Measurements from ENCODE around the gene PDLIM7. TPM values are rescaled to one million over a fixed set of nuclear protein-coding genes. Genes with fewer than 3 reads are reported as not detected.

The PDLIM7 gene
- total RNA-seq, 1 donor from 2014 or later = 38.7 TPM

DNA sequence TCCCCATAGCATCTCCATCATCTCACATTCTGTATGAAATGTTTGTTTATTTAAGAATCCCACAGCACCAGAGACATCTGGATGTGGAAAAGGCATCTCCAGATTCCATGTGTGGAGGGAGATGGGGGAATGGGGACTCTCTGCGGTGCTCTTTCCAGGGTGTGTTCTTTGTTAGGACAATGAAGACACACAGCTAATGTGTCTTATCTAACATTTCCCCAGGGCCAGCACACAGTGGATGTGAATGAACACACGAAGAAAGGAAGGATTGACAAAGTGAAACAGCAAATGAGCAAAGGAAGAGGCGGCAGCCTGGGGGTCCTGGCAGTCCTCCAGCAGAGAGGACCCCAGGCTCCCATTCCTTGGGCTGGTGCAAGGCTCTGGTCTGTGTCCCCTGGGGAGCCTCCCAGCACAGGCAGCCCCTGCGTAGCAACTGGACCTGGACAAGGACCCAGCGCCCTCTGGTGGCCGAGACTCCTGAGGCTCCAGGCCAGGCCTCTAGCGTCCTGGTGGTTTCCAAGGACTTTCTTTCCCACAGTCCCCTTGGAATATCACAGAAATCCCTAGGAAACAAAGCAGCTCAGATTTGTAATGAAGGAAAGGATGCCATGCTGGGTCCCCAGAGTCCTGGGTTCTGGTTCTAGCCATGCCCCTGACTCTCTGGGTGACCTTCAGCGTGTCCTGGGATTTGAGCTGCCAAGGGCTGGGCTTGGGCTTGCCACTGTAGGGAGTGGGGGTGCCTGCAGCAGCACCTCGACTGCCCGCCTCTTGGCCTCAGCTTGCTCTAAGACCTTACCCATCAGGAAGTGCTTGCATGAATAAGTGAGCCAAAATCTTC is 3.5 kb upstream of the PDLIM7 start:
- Mint-ChIP-seq H3K27me3 (ENCODE audit: insufficient read depth, low read depth) (peaks cover 17% of the 10 kb centered on the region), H3K27ac (peak overlapping the region; percentile 95), H3K9me3 (no peaks in the 10 kb centered on the region), H3K4me3 (peak overlapping the region; percentile 65), H3K4me1 (peaks cover 46% of the 10 kb centered on the region), H3K36me3 (no peaks in the 10 kb centered on the region)
- Histone ChIP-seq H3F3A (ENCODE audit: low read depth) (peaks cover 21% of the 10 kb centered on the region), H3K9ac (no peak overlapping the region), H3K4me1 (peaks cover 20% of the 10 kb centered on the region), H3K4me2 (no peak overlapping the region), H3K27ac (no peak overlapping the region), H3K4me3 (no peak overlapping the region), H3K27me3 (peaks cover 21% of the 10 kb centered on the region), H3K36me3 (no peaks in the 10 kb centered on the region), H3K79me2 (ENCODE audit: low read depth) (peaks cover 6% of the 10 kb centered on the region), H4K20me1 (ENCODE audit: low read depth) (no peaks in the 10 kb centered on the region), H2AFZ (replicated peaks) (peak overlapping the region; percentile 85), H3K9me3 (ENCODE audit: low read depth) (no peaks in the 10 kb centered on the region)
- peak; percentile 95 for DNase-seq (ENCODE audit: low spot score)
- TF ChIP-seq, protein P1, sequence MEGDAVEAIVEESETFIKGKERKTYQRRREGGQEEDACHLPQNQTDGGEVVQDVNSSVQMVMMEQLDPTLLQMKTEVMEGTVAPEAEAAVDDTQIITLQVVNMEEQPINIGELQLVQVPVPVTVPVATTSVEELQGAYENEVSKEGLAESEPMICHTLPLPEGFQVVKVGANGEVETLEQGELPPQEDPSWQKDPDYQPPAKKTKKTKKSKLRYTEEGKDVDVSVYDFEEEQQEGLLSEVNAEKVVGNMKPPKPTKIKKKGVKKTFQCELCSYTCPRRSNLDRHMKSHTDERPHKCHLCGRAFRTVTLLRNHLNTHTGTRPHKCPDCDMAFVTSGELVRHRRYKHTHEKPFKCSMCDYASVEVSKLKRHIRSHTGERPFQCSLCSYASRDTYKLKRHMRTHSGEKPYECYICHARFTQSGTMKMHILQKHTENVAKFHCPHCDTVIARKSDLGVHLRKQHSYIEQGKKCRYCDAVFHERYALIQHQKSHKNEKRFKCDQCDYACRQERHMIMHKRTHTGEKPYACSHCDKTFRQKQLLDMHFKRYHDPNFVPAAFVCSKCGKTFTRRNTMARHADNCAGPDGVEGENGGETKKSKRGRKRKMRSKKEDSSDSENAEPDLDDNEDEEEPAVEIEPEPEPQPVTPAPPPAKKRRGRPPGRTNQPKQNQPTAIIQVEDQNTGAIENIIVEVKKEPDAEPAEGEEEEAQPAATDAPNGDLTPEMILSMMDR (IDR thresholded peaks at IDR 0.05) = peak; percentile 96
- TF ChIP-seq EZH2 (IDR thresholded peaks at IDR 0.05) (no peak), EZH2phosphoT487 (IDR thresholded peaks at IDR 0.05) (no peak)

DNA sequence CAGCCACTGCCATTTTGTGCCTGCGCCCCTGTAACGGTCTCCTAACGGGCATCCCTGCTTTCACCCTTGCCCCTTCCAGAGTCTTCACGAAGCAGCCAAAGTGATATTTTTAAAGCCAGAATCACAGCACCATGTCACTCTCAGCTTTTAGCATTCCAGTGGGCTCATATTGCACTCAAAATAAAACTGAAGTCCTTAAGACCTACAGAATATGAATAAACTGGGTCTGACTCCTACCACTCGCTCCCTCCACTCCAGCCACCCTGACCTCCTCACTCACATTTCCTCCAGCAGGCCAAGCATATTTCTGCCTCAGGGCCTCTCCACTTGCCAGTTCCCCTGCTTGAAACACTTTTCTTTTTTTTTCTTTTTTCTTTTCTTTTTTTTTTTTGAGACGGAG is 2.4 kb upstream of the PDLIM7 start:
- no peak overlapping the region for H3K27ac ChIP-seq
- no peaks in the 10 kb centered on the region for H3K36me3 ChIP-seq
- Mint-ChIP-seq H3K4me1 (peaks cover 55% of the 10 kb centered on the region), H3K27ac (peak overlapping the region; percentile 81), H3K27me3 (ENCODE audit: insufficient read depth, low read depth) (peaks cover 19% of the 10 kb centered on the region), H3K9me3 (no peaks in the 10 kb centered on the region), H3K36me3 (no peaks in the 10 kb centered on the region), H3K4me3 (peak overlapping the region; percentile 14)
- peaks cover 31% of the 10 kb centered on the region for H3K4me1 ChIP-seq
- H3F3A ChIP-seq (ENCODE audit: low read depth) = peaks cover 28% of the 10 kb centered on the region
- H3K79me2 ChIP-seq (ENCODE audit: low read depth) = peaks cover 14% of the 10 kb centered on the region
- TF ChIP-seq, protein P1 (IDR thresholded peaks at IDR 0.05) = no peak
- TF ChIP-seq EZH2 (IDR thresholded peaks at IDR 0.05) = no peak
- TF ChIP-seq EZH2phosphoT487 (IDR thresholded peaks at IDR 0.05) = no peak
- no peak overlapping the region for H3K4me2 ChIP-seq
- peaks cover 21% of the 10 kb centered on the region for H3K27me3 ChIP-seq
- peaks cover 5% of the 10 kb centered on the region for H4K20me1 ChIP-seq (ENCODE audit: low read depth)
- no peak overlapping the region for H2AFZ ChIP-seq (replicated peaks)
- H3K4me3 ChIP-seq = no peak overlapping the region
- DNase-seq (ENCODE audit: low spot score) = no peak
- no peak overlapping the region for H3K9ac ChIP-seq
- H3K9me3 ChIP-seq (ENCODE audit: low read depth) = no peaks in the 10 kb centered on the region

DNA sequence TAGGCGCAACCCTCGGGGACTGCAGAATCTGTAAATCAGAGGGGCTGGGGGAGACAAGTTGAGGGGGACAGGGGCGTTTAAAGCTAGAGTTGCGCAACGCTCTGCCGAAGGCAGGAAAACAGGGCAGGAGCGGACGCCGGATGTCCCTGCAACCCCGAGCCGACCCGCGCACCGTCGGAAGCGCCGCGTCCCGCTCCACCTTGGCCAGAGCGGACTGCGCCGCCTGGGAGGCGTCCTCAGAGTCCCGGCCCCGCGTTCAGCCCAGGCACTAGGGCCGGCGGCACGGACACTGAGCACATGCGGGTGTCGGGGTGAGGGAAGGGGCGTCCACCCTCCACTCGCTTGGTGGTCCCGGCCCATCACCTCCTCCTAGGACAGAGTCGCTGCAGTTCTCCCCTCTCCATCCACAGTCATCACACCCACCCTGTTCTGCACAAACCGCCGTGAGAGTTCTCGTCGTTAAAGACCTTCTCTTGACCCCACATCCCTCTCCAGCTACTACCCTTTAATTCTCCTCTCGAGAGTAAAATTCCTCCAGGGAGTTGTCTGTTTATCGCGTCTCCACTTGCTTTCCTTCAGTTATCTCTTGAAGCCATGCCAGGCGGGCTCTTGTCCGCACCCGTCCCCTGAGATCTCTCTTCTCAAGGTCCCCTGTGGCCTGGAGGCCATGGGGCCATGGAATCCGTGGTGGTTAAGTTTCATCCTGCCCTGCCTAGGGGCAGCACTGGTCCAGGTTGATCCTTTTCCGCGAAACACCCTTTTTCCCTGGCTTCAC is 796 bp upstream of the PDLIM7 start:
- no peaks in the 10 kb centered on the region for H3K36me3 ChIP-seq
- H3K4me3 ChIP-seq = peak overlapping the region; percentile 57
- DNase-seq (ENCODE audit: low spot score) = peak; percentile 81
- Mint-ChIP-seq H3K27me3 (ENCODE audit: insufficient read depth, low read depth) (peaks cover 19% of the 10 kb centered on the region), H3K4me3 (peak overlapping the region; percentile 80), H3K9me3 (no peaks in the 10 kb centered on the region), H3K27ac (no peak overlapping the region), H3K4me1 (peaks cover 63% of the 10 kb centered on the region), H3K36me3 (peaks cover 5% of the 10 kb centered on the region)
- no peak overlapping the region for H2AFZ ChIP-seq (replicated peaks)
- peaks cover 36% of the 10 kb centered on the region for H3K4me1 ChIP-seq
- peaks cover 22% of the 10 kb centered on the region for H4K20me1 ChIP-seq (ENCODE audit: low read depth)
- no peak for TF ChIP-seq EZH2 (IDR thresholded peaks at IDR 0.05)
- peak; percentile 20 for TF ChIP-seq EZH2phosphoT487 (IDR thresholded peaks at IDR 0.05)
- TF ChIP-seq, protein P1 (IDR thresholded peaks at IDR 0.05) = no peak
- no peak overlapping the region for H3K27ac ChIP-seq
- peaks cover 37% of the 10 kb centered on the region for H3F3A ChIP-seq (ENCODE audit: low read depth)
- peak overlapping the region; percentile 76 for H3K4me2 ChIP-seq
- peaks cover 21% of the 10 kb centered on the region for H3K27me3 ChIP-seq
- H3K9ac ChIP-seq = no peak overlapping the region
- no peaks in the 10 kb centered on the region for H3K9me3 ChIP-seq (ENCODE audit: low read depth)
- H3K79me2 ChIP-seq (ENCODE audit: low read depth) = peaks cover 30% of the 10 kb centered on the region
